Adrenal gland (tissue), 12 donors: Measurements from ENCODE around the gene DCTN2. TPM values are rescaled to one million over a fixed set of nuclear protein-coding genes. Genes with fewer than 3 reads are reported as not detected.
"Not testable (repeated sequence)": the region's sequence is repeated elsewhere in the genome, so short reads cannot be mapped to it uniquely, and the experiment has no call there.

Experiments
- DNase-seq, 7 donors: peaks; one replicate each; pipeline ENCODE4 v3.0.0-alpha.2; 2019 to 2020
- H3K27ac ChIP-seq, 5 donors: fragments of 200-600 bp; sonication (generic) in 4 of 5; 1 replicate in 3 of 5; 2 replicates in 2 of 5; pipeline versions ENCODE4 v1.5.1 to v1.8.0; 2016 to 2020; ENCODE audit warnings: mild to moderate bottlenecking in 1 of 5
- H3K27me3 ChIP-seq: fragments of 200-600 bp; 2 replicates; pipeline ENCODE4 v1.8.0; 2021
- H3K36me3 ChIP-seq, 2 donors: fragments of 200-600 bp; replicated peaks in 1 of 2; 1 replicate in 1 of 2; 2 replicates in 1 of 2; pipeline versions ENCODE4 v1.5.1 to v1.8.0; 2018 to 2022
- H3K4me1 ChIP-seq, 2 donors: fragments of 200-600 bp; replicated peaks in 1 of 2; 1 replicate in 1 of 2; 2 replicates in 1 of 2; pipeline versions ENCODE4 v1.5.1 to v1.8.0; 2018 to 2021
- H3K4me3 ChIP-seq, 4 donors: fragments of 200-600 bp; sonication (generic) in 3 of 4; one replicate each; pipeline ENCODE4 v1.5.1; 2016 to 2018
- H3K9me3 ChIP-seq, 3 donors: fragments of 200-600 bp; sonication (generic) in 1 of 3; replicated peaks in 1 of 3; 1 replicate in 2 of 3; 2 replicates in 1 of 3; pipeline versions ENCODE4 v1.5.1 to v1.8.0; 2016 to 2021
- POLR2A ChIP-seq, 2 donors: fragments of 450-650 bp; IDR thresholded peaks; one replicate each; pipeline ENCODE4 v1.6.1; 2017; ENCODE audit warnings: antibody characterized with exemption in 2 of 2, mild to moderate bottlenecking in 2 of 2, moderate library complexity in 1 of 2
- WGBS, 4 donors: extraction: QIAGEN DNeasy Blood & Tissue Kit in 2 of 4; methylation state at CpG; one replicate each; pipeline versions ENCODE4 v1.1.5 to v1.1.7; 2013 to 2017; 5-methylcytosine and 5-hydroxymethylcytosine counted together
- intact Hi-C, 2 donors: fragments of 100-400 bp; cut with DNase I; formaldehyde crosslinking; loops; one replicate each; pipeline versions ENCODE4 v1.14.1 to v1.15.0; 2022 to 2023
- polyA plus RNA-seq, 3 donors: library from polyadenylated mRNA; stranded (reverse); fragments of 200-250 nt in 2 of 3; fragments of 350-450 nt in 1 of 3; fragmentation: Illumina TruSeq in 1 of 3; extraction: RNeasy Lipid Tissue Mini Kit (QIAGEN cat#74804) in 1 of 3; gene quantifications; one replicate each; pipeline ENCODE4 v1.2.3, GENCODE V29; 2013 to 2014
- total RNA-seq, 9 donors: library from RNA; depleted of rRNA in 4 of 9; stranded (reverse); fragments of >200 nt in 4 of 9; fragments of 120-200 nt in 1 of 9; fragmentation: NEBNext Ultra II Directional in 1 of 9; extraction: Animal tissue kit (Norgen Biotek cat#: 25700) in 1 of 9; gene quantifications; one replicate each; pipeline versions ENCODE4 v1.1.0 to v1.2.4, GENCODE V29; 2013 to 2023
- TF ChIP-seq, protein P1 (sequence below), 6 experiments: fragments of 450-650 bp in 4 of 6; fragments of 200-600 bp in 2 of 6; sonication (generic) in 1 of 6; IDR thresholded peaks; 1 replicate in 5 of 6; 2 replicates in 1 of 6; pipeline versions ENCODE4 v1.5.1 to v1.8.0; 2016 to 2021; ENCODE audit warnings: antibody characterized with exemption in 6 of 6, mild to moderate bottlenecking in 2 of 6, moderate library complexity in 1 of 6
- donor health status: healthy with polysubstance abuse.
- donor health status: Bipolar disorder and iron deficiency.
- donor health status: DM: yes; HTN: yes; CAD: no.
- donor health status: DM: no; HTN: no; CAD: no.
- donor health status: DM: no; HTN: no; CAD: no.
- donor health status: DM: yes; HTN: yes; CAD: no.

The DCTN2 gene
- total and polyA plus RNA-seq, 12 donors: 81.2 to 238 (median 135) TPM

DNA sequence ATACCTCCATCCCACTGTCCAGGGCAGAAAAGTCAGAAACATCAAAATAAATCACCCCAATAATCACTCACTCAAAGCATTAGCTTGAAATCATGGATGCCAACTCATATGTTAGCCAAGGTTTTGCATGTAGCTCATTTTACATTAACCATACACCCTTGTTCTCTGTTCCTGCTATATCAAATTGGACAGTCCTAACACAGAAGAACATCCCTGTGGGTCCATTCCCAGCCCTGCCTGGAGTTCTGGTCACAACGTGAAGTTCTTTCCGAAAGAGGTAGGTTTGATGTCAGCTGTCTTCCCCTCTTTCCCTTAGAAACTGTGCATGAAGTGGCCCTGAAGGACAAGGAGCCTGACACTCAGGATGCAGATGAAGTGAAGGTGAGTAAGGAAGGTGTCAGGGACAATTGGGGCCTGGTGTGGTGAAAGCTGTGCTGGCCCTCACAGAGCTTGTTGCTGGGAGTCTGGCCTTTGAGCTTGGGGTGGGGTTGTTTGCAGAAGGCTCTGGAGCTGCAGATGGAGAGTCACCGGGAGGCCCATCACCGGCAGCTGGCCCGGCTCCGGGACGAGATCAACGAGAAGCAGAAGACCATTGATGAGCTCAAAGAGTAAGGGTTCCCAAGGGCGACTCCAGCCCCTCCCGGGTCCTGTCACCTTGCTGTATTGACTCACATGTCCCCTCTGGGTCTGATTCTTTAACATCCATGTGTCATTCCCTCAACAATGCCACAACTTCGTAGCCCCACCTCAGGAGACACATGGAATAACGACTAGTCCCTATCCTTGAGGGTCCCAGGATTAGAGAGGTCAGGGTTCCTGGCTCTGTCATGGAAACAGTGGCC lies 29.0 kb upstream of the DCTN2 start:
- Histone ChIP-seq H3K36me3 (no peaks in the 10 kb centered on the region), H3K4me3 (no peak overlapping the region), H3K27ac (no peak overlapping the region), H3K4me1 (no peaks in the 10 kb centered on the region), H3K9me3 (no peaks in the 10 kb centered on the region), H3K27me3 (no peaks in the 10 kb centered on the region)
- intact Hi-C loops: no loop called here
- DNase-seq: no peak
- WGBS, 4 donors: 76 to 93% (median 83%) methylated on average over 10 to 12 of the region's 12 CpGs
- TF ChIP-seq, protein P1, sequence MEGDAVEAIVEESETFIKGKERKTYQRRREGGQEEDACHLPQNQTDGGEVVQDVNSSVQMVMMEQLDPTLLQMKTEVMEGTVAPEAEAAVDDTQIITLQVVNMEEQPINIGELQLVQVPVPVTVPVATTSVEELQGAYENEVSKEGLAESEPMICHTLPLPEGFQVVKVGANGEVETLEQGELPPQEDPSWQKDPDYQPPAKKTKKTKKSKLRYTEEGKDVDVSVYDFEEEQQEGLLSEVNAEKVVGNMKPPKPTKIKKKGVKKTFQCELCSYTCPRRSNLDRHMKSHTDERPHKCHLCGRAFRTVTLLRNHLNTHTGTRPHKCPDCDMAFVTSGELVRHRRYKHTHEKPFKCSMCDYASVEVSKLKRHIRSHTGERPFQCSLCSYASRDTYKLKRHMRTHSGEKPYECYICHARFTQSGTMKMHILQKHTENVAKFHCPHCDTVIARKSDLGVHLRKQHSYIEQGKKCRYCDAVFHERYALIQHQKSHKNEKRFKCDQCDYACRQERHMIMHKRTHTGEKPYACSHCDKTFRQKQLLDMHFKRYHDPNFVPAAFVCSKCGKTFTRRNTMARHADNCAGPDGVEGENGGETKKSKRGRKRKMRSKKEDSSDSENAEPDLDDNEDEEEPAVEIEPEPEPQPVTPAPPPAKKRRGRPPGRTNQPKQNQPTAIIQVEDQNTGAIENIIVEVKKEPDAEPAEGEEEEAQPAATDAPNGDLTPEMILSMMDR (IDR thresholded peaks at IDR 0.05): no peak
- no peak for TF ChIP-seq POLR2A (IDR thresholded peaks at IDR 0.05)

DNA sequence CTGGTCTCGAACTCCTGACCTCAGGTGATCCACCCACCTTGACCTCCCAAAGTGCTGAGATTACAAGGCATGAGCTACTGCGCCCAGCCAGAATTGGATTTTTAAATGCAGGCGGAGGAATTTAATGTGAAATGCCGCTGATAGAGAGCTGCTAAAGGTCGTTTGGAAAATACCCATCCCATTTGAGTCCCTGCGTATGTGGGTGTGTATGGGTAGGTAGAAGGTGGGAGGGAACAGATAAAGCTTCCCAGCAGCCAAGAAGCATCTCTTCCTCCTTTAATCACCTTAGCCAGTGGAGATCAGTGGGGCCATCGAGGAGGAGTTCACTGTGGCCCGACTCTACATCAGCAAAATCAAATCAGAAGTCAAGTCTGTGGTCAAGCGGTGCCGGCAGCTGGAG lies 27.8 kb upstream of the DCTN2 start:
- WGBS, 4 donors: 73 to 87% (median 83%) methylated on average over 10 of the region's 10 CpGs
- no peak for DNase-seq

DNA sequence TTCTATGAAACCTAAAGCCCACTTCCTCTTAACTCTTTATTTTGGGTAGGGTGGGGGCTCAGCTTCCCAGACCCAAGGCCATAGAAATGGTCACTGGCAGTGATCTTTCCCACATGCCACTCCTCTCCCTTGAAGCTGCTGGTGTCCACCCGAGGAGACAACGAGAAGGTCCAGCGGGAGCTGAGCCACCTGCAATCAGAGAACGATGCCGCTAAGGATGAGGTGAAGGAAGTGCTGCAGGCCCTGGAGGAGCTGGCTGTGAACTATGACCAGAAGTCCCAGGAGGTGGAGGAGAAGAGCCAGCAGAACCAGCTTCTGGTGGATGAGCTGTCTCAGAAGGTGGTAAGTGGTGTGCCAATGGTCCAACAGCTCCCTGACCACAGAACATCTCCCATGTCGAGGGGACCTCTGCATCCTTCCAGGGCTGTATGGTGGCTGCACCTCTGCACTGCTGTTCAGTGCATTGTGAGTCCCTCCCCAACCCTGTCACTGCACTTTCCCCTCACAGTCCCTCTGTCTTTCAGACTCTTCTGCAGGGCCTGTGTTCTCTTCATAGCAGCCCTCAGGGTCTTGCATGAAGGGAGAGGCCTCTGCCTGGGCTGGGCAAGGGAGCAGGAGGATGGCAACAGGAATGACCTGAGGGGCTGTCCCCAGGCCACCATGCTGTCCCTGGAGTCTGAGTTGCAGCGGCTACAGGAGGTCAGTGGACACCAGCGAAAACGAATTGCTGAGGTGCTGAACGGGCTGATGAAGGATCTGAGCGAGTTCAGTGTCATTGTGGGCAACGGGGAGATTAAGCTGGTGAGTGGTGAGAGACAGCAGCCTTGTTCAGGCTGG lies 25.2 kb upstream of the DCTN2 start:
- Histone ChIP-seq H3K4me1 (no peaks in the 10 kb centered on the region), H3K27ac (no peak overlapping the region), H3K27me3 (peaks cover 1% of the 10 kb centered on the region), H3K9me3 (no peaks in the 10 kb centered on the region), H3K4me3 (no peak overlapping the region), H3K36me3 (no peaks in the 10 kb centered on the region)
- 81 to 92% (median 92%) methylated on average over 12 of the region's 12 CpGs for WGBS, 4 donors
- TF ChIP-seq, protein P1 (IDR thresholded peaks at IDR 0.05): no peak
- no peak for TF ChIP-seq POLR2A (IDR thresholded peaks at IDR 0.05)
- intact Hi-C loops: no loop called here
- DNase-seq: no peak

More for the DNA sequence above, 27.8 kb upstream of the DCTN2 start:
- no peaks in the 10 kb centered on the region for H3K4me1 ChIP-seq
- H3K9me3 ChIP-seq: no peaks in the 10 kb centered on the region
- H3K27ac ChIP-seq: no peak overlapping the region
- TF ChIP-seq POLR2A (IDR thresholded peaks at IDR 0.05): no peak
- TF ChIP-seq, protein P1 (IDR thresholded peaks at IDR 0.05): no peak
- H3K4me3 ChIP-seq: no peak overlapping the region
- intact Hi-C loops: no loop called here
- no peaks in the 10 kb centered on the region for H3K36me3 ChIP-seq
- no peaks in the 10 kb centered on the region for H3K27me3 ChIP-seq

DNA sequence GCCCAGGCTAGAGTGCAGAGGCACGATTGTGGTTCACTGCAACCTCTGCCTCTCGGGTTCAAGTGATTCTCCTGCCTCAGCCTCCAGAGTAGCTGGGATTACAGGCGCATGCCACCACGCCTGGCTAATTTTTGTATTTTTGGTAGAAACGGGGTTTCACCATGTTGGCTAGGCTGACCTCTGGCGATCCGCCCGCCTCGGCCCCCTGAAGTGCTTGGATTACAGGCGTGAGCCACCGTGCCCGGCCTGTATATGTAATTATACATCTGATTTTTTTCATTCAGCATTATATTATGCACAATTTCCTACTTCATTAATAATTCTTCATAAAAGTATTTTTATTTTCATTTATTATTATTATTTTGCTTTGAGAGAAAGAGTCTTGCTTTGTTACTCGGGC lies 23.4 kb upstream of the DCTN2 start:
- H3K9me3 ChIP-seq, H3K36me3 ChIP-seq, H3K27ac ChIP-seq, H3K4me1 ChIP-seq, DNase-seq, intact Hi-C loops, H3K4me3 ChIP-seq: not testable (repeated sequence)
- 80 to 85% (median 83%) methylated on average over 13 of the region's 13 CpGs for WGBS, 4 donors
- peaks cover 12% of the 10 kb centered on the region for H3K27me3 ChIP-seq
